ENCODE results near the gene KRT2.

GRCh38 chr12:52675301-52675701 is 23.3 kb upstream of the KRT2 start:
- TF ChIP-seq, protein P1, sequence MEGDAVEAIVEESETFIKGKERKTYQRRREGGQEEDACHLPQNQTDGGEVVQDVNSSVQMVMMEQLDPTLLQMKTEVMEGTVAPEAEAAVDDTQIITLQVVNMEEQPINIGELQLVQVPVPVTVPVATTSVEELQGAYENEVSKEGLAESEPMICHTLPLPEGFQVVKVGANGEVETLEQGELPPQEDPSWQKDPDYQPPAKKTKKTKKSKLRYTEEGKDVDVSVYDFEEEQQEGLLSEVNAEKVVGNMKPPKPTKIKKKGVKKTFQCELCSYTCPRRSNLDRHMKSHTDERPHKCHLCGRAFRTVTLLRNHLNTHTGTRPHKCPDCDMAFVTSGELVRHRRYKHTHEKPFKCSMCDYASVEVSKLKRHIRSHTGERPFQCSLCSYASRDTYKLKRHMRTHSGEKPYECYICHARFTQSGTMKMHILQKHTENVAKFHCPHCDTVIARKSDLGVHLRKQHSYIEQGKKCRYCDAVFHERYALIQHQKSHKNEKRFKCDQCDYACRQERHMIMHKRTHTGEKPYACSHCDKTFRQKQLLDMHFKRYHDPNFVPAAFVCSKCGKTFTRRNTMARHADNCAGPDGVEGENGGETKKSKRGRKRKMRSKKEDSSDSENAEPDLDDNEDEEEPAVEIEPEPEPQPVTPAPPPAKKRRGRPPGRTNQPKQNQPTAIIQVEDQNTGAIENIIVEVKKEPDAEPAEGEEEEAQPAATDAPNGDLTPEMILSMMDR (IDR thresholded peaks at IDR 0.05), result no peak
- TF ChIP-seq EP300 (IDR thresholded peaks at IDR 0.05), result no peak
